EL (cell line): Measurements from ENCODE around the gene MMP24.
"Not testable (repeated sequence)": the region's sequence is repeated elsewhere in the genome, so short reads cannot be mapped to it uniquely, and the experiment has no call there.

Experiments
- DNase-seq: peaks from one replicate; pipeline ENCODE4 v3.0.0-alpha.2; 2016

The MMP24 gene

GRCh38 chr20:35295674-35296073 is 69.2 kb downstream of the MMP24 start:
- DNase-seq, result no peak

- no peak for DNase-seq
Measured at GRCh38 chr20:35296101-35296554, 69.6 kb downstream of the MMP24 start.

GRCh38 chr20:35297155-35297554 is 70.7 kb downstream of the MMP24 start:
- DNase-seq, result peak; percentile 35

- no peak for DNase-seq
Measured at GRCh38 chr20:35297740-35298139, 71.2 kb downstream of the MMP24 start.

DNA sequence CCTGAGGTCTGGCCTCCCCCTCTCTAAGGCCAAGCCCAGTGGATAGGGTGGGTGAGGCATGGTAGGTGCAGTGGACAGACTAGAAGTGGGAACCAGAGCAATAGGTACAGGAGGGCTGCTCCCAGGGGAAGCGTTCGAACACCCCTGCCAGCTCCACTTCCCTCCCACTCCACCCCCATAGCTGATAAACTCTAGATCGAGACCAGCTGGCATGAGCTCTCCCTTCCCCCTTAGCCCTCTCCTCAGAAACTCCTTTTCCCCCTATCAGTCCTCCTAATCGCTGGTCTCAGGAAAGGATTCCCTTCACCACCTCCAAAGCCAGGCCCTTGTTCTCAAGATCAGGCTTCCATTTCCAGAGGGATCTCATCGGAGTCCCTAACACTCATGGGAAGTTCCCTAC is 71.8 kb downstream of the MMP24 start:
- DNase-seq, result no peak

- DNase-seq, result no peak
Measured at GRCh38 chr20:35299780-35300179, 73.3 kb downstream of the MMP24 start.

- no peak for DNase-seq
Measured at GRCh38 chr20:35300469-35301262, 74.2 kb downstream of the MMP24 start.

- no peak for DNase-seq
Measured at GRCh38 chr20:35301426-35301825, 74.9 kb downstream of the MMP24 start.

- peak; percentile 65 for DNase-seq
Measured at GRCh38 chr20:35302421-35303335, 76.2 kb downstream of the MMP24 start.

GRCh38 chr20:35303382-35303734 is 76.9 kb downstream of the MMP24 start:
- DNase-seq, result no peak

GRCh38 chr20:35303735-35304491 is 77.4 kb downstream of the MMP24 start:
- DNase-seq, result peak; percentile 92

DNA sequence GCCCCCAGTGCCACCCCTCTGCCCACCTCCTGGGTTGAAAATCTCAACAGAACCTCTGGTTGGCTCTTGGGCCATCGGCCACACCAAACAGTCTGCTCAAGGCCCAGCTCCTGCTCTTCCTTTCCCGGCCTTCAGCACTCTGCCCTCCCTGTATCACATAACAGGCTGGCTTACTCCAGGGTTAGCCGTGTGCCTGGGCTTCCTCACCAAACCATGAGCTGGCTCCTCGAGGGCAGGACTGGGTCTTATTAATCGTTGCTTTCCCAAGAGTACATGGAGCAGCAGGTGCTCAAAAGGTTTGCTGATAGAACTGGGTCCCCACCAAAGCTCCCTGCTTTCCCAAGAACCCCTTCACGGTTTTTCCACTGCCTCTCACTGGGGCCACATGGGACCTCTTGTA is 78.5 kb downstream of the MMP24 start:
- DNase-seq, result no peak

GRCh38 chr20:35305682-35306556 is 79.4 kb downstream of the MMP24 start:
- DNase-seq, result peak; percentile 100

DNA sequence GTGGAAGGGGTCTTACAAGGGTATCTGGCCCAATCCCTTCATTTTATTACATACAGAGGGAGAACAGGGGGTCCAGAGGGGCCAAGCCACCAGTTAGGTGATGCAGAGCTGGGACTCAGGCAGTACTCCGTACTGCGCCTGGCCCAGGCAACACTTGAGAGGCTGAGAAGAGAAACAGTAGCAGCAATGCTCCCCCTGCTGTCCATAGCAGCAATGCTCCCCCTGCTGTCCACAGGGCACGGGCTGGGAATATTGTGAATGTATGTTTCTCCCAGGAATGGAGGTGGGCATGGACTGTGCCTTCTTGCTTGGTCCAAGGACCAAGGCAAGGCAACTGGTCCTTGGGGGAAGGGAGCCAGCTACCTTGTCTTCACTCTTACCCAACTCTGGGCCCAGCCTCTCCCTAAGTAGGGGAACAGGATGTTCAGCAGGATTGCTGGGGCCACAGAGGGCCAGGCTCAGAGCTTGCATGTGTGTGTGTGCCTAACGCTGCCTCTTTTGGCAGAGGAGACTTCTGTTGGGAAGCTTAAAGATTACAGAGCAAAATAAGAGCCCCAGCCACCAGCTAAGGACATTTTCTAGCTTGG is 80.5 kb downstream of the MMP24 start:
- peak; percentile 91 for DNase-seq

GRCh38 chr20:35307666-35308653 is 81.5 kb downstream of the MMP24 start:
- peak; percentile 96 for DNase-seq

DNA sequence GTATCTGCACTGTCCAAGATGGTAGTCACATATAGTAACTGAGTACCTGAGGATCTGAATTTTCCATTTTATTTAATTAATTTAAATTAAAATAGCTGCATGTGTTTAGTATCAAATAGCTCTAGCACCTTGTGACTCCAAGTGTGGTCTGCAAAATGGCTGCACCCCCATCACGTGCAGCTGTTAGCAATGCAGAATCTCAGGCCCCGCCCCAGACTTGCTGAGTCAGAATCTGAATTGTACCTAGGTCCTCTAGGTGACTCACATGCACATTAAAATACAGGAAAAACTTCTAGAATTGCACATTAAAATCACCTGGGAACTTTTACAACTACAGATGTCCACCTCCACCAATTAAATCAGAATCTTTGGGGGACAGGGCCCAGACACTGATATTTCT is 84.9 kb downstream of the MMP24 start:
- DNase-seq, result peak; percentile 67

GRCh38 chr20:35311822-35312221 is 85.3 kb downstream of the MMP24 start:
- no peak for DNase-seq

- DNase-seq, result peak; percentile 96
Measured at GRCh38 chr20:35312318-35312717, 85.8 kb downstream of the MMP24 start.

DNA sequence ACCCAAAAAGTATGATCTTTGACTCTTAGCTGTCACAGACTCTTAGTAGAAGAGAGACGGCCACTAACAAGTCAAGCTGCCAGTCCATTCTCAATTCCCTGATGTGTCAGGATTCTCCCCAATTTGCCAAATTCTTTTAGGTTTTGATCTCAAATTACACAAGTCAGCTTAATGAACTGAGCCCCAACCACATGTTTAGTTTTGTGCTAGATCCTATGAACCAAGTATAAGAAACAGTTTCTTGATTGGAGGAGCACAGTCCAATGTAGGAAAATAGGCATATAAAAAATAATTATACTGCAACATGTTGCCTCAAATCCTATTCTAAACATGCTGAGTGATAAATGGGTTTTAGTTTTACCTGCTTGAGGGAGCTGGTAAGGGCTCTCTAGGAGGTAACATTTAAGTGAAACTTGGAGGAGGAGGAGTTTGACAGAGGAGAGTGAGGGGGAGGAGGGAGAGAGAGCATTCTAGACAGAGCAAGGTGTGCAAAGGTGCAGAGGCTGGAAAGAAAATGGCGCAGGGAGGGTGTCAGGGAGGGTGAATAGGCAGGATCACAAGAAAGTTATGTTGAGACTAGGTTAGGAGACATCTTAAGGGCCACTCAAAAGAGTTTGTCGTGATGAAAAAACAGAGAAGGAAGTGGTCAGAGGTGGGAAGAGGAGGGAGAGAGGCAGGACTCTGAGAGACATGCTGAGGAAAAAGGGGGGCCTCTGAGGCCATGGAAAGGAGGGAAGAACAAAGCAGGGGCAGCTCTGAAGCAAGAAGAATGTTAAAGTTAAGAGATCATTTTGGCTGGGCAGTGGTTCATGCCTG is 88.5 kb downstream of the MMP24 start:
- DNase-seq, result no peak

GRCh38 chr20:35315632-35316020 is 89.1 kb downstream of the MMP24 start:
- not testable (repeated sequence) for DNase-seq
